ENCODE measurements around the gene SLC6A15.

- TF ChIP-seq, protein P1, sequence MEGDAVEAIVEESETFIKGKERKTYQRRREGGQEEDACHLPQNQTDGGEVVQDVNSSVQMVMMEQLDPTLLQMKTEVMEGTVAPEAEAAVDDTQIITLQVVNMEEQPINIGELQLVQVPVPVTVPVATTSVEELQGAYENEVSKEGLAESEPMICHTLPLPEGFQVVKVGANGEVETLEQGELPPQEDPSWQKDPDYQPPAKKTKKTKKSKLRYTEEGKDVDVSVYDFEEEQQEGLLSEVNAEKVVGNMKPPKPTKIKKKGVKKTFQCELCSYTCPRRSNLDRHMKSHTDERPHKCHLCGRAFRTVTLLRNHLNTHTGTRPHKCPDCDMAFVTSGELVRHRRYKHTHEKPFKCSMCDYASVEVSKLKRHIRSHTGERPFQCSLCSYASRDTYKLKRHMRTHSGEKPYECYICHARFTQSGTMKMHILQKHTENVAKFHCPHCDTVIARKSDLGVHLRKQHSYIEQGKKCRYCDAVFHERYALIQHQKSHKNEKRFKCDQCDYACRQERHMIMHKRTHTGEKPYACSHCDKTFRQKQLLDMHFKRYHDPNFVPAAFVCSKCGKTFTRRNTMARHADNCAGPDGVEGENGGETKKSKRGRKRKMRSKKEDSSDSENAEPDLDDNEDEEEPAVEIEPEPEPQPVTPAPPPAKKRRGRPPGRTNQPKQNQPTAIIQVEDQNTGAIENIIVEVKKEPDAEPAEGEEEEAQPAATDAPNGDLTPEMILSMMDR (IDR thresholded peaks at IDR 0.05) = no peak
- no peak for TF ChIP-seq ZFX (IDR thresholded peaks at IDR 0.05; ENCODE audit: borderline replicate concordance)
These were observed 72.2 kb downstream of the SLC6A15 start for GRCh38 chr12:84840356-84840755.
